GM12878 (cell line): ENCODE data around the gene MS4A7. TPM values are rescaled to one million over a fixed set of nuclear protein-coding genes. Genes with fewer than 3 reads are reported as not detected.

ENCODE experiments used
- ATF7 ChIP-seq: fragments of 450-650 bp; IDR thresholded peaks from 2 replicates; pipeline ENCODE4 v1.6.1; 2016; ENCODE audit warnings: low read depth, mild to moderate bottlenecking
- BHLHE40 ChIP-seq, 2 experiments: fragments of 450-650 bp in 1 of 2; IDR thresholded peaks; 2 replicates each; pipeline ENCODE4 v1.6.1; 2011 to 2017; ENCODE audit warnings: low read depth in 2 of 2, borderline replicate concordance in 1 of 2, improper control_type of control experiment in 1 of 2, low read length in 1 of 2, mild to moderate bottlenecking in 1 of 2
- CBX5 ChIP-seq: sonication (generic); IDR thresholded peaks from 2 replicates; pipeline ENCODE4 v1.6.1; 2016; ENCODE audit warnings: low read depth, moderate library complexity, mild to moderate bottlenecking, inconsistent platforms
- CEBPB ChIP-seq, 2 experiments: fragments of 150-350 bp in 1 of 2; IDR thresholded peaks; 2 replicates each; pipeline ENCODE4 v1.6.1; 2012 to 2014; ENCODE audit warnings: low read depth in 2 of 2, low read length in 2 of 2, borderline replicate concordance in 1 of 2, inconsistent platforms in 1 of 2
- CHD4 ChIP-seq: fragments of 200-600 bp; sonication (generic); IDR thresholded peaks from 2 replicates; pipeline ENCODE4 v1.6.1; 2016; ENCODE audit warnings: mild to moderate bottlenecking
- CREB1 ChIP-seq: IDR thresholded peaks from 2 replicates; pipeline ENCODE4 v1.6.1; 2012; ENCODE audit warnings: low read depth, mild to moderate bottlenecking, inconsistent platforms
- CREM ChIP-seq: IDR thresholded peaks from 2 replicates; pipeline ENCODE4 v1.6.1; 2014; ENCODE audit warnings: antibody characterized with exemption, low read depth
- DPF2 ChIP-seq: fragments of 450-650 bp; IDR thresholded peaks from 2 replicates; pipeline ENCODE4 v1.6.1; 2017; ENCODE audit warnings: mild to moderate bottlenecking
- EZH2 ChIP-seq: IDR thresholded peaks from 2 replicates; pipeline ENCODE4 v1.6.1; 2012; ENCODE audit warnings: low read depth, mild to moderate bottlenecking, control low read depth, inconsistent platforms, low read length, borderline replicate concordance; ENCODE audit not compliant: control insufficient read depth
- GABPA ChIP-seq: IDR thresholded peaks from 2 replicates; pipeline ENCODE4 v1.6.1; 2014; ENCODE audit warnings: antibody characterized with exemption, low read depth, mild to moderate bottlenecking, inconsistent platforms
- HDGF ChIP-seq: fragments of 450-650 bp; IDR thresholded peaks from 2 replicates; pipeline ENCODE4 v1.6.1; 2016; ENCODE audit warnings: antibody characterized with exemption
- KLF5 ChIP-seq: fragments of 450-650 bp; IDR thresholded peaks from 2 replicates; pipeline ENCODE4 v1.6.1; 2014; ENCODE audit warnings: mild to moderate bottlenecking; ENCODE audit not compliant: partially characterized antibody
- MYC ChIP-seq: IDR thresholded peaks from 2 replicates; pipeline ENCODE4 v1.6.1; 2011; ENCODE audit warnings: mild to moderate bottlenecking, low read length, moderate library complexity, inconsistent platforms; ENCODE audit not compliant: insufficient read depth, insufficient replicate concordance, insufficient read length, severe bottlenecking
- NFIC ChIP-seq: IDR thresholded peaks from 2 replicates; pipeline ENCODE4 v1.6.1; 2012; ENCODE audit warnings: low read depth, mild to moderate bottlenecking, inconsistent platforms, low read length, moderate library complexity
- PML ChIP-seq: IDR thresholded peaks from 2 replicates; pipeline ENCODE4 v1.6.1; 2012; ENCODE audit warnings: low read length, inconsistent platforms
- POU2F2 ChIP-seq: IDR thresholded peaks from 3 replicates; pipeline ENCODE4 v1.6.1; 2011; ENCODE audit warnings: low read depth, mild to moderate bottlenecking, low read length, borderline replicate concordance
- RAD51 ChIP-seq: fragments of 450-650 bp; IDR thresholded peaks from 2 replicates; pipeline ENCODE4 v1.6.1; 2016; ENCODE audit warnings: moderate library complexity, mild to moderate bottlenecking, inconsistent platforms
- YY1 ChIP-seq: IDR thresholded peaks from 2 replicates; pipeline ENCODE4 v1.6.1; 2011; ENCODE audit warnings: low read depth, mild to moderate bottlenecking, low read length
- ZNF207 ChIP-seq: fragments of 450-650 bp; IDR thresholded peaks from 2 replicates; pipeline ENCODE4 v1.6.1; 2014; ENCODE audit warnings: antibody characterized with exemption, mild to moderate bottlenecking, borderline replicate concordance
- ZNF217 ChIP-seq: fragments of 450-650 bp; IDR thresholded peaks from 2 replicates; pipeline ENCODE4 v1.6.1; 2017; ENCODE audit warnings: antibody characterized with exemption, mild to moderate bottlenecking
- ZNF24 ChIP-seq: fragments of 450-650 bp; IDR thresholded peaks from 2 replicates; pipeline ENCODE4 v1.6.1; 2017; ENCODE audit warnings: antibody characterized with exemption, mild to moderate bottlenecking
- polyA plus RNA-seq, 11 experiments: library from polyadenylated mRNA; depleted of rRNA in 4 of 11; unstranded in 6 of 11; stranded (reverse) in 5 of 11; fragments of >200 nt; fragmentation: Nextera tagmentation in 4 of 11; fragmentation: Illumina TruSeq in 1 of 11; extraction: Ambion mirVana in 4 of 11; extraction: Trizol in 1 of 11; gene quantifications; 1 replicate in 1 of 11; 2 replicates in 10 of 11; pipeline versions ENCODE4 v1.2.1 to v1.2.3, GENCODE V29; 2011 to 2016; ENCODE audit warnings: inconsistent platforms in 2 of 11, missing spikeins in 2 of 11, low read depth in 1 of 11
- total RNA-seq, 4 experiments: library from RNA; depleted of rRNA in 3 of 4; stranded (reverse); fragments of >200 nt in 3 of 4; fragmentation: Illumina TruSeq in 1 of 4; extraction: Trizol in 1 of 4; gene quantifications; 2 replicates each; pipeline versions ENCODE4 v1.2.1 to v1.2.3, GENCODE V29; 2013 to 2021
- TF ChIP-seq, protein P1 (sequence below): fragments of 450-650 bp; IDR thresholded peaks from 2 replicates; pipeline ENCODE4 v1.6.1; 2017; ENCODE audit warnings: borderline replicate concordance
- TF ChIP-seq, protein P2 (sequence below): IDR thresholded peaks from 2 replicates; pipeline ENCODE4 v1.6.1; 2012; ENCODE audit warnings: low read length, inconsistent platforms
- TF ChIP-seq, protein P3 (sequence below): IDR thresholded peaks from 2 replicates; pipeline ENCODE4 v1.6.1; 2012; ENCODE audit warnings: mild to moderate bottlenecking, low read depth, low read length
- TF ChIP-seq, protein P4 (sequence below): fragments of 150-350 bp; IDR thresholded peaks from 2 replicates; pipeline ENCODE4 v1.6.1; 2014; ENCODE audit warnings: mild to moderate bottlenecking, low read depth, low read length

MS4A7 gene
- total and polyA plus RNA-seq, 10 of the 15 experiments (the other 5 are each of a cell fraction or from before 2014, with no cell fraction given), result 1.7 to 17.0 (median 3.7) TPM

DNA sequence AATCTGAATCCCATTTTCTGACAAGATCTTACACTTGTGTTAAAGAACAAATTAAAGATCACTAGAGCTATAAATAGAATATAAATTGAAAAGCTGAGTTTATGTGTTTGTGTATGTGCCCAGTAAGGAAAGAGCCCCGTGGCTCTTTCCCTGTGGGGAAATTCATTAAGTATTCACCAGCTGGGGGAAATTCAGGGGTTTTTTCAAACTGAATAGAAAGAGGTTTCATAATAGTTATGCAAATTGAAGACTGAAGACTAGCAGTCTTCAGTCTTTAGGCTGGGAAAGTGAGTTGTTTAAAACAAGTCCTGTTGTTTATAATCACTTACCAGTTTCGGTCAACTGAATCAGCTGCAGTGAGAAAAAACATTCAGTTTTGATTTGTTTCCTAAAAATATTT, 11.3 kb upstream of the MS4A7 start (continued):
- TF ChIP-seq EZH2 (no peak), CEBPB (IDR thresholded peaks at IDR 0.05; ENCODE audit: borderline replicate concordance in 1 of 2, low read depth in 2 of 2, low read length in 2 of 2) (no peak), YY1 (no peak), ZNF207 (no peak; the same call in 1 of the 2 replicates), CBX5 (peak; percentile 96), DPF2 (0 out of 2 replicates have a peak, but pooled peaks have one; percentile 24), CHD4 (no peak), HDGF (no peak), KLF5 (peak; percentile 31), GABPA (no peak), ATF7 (peak; percentile 51; the same call in 1 of the 2 replicates), PML (0 out of 2 replicates have a peak, but pooled peaks have one; percentile 46), MYC (no peak), CREM (peak; percentile 17; the same call in 1 of the 2 replicates), BHLHE40 (IDR thresholded peaks at IDR 0.05; ENCODE audit: borderline replicate concordance in 1 of 2, low read depth in 2 of 2, low read length in 1 of 2) (peak; percentile 26 to 71; a peak in 2 of 4 replicates), ZNF217 (peak; percentile 96), NFIC (peak; percentile 85), CREB1 (peak; percentile 30; the same call in 1 of the 2 replicates), ZNF24 (peak; percentile 67; the same call in 1 of the 2 replicates), POU2F2 (peak; percentile 94), RAD51 (peak; percentile 25; the same call in 1 of the 2 replicates)
- TF ChIP-seq, protein P1, sequence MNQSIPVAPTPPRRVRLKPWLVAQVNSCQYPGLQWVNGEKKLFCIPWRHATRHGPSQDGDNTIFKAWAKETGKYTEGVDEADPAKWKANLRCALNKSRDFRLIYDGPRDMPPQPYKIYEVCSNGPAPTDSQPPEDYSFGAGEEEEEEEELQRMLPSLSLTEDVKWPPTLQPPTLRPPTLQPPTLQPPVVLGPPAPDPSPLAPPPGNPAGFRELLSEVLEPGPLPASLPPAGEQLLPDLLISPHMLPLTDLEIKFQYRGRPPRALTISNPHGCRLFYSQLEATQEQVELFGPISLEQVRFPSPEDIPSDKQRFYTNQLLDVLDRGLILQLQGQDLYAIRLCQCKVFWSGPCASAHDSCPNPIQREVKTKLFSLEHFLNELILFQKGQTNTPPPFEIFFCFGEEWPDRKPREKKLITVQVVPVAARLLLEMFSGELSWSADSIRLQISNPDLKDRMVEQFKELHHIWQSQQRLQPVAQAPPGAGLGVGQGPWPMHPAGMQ, result no peak
- TF ChIP-seq, protein P2, sequence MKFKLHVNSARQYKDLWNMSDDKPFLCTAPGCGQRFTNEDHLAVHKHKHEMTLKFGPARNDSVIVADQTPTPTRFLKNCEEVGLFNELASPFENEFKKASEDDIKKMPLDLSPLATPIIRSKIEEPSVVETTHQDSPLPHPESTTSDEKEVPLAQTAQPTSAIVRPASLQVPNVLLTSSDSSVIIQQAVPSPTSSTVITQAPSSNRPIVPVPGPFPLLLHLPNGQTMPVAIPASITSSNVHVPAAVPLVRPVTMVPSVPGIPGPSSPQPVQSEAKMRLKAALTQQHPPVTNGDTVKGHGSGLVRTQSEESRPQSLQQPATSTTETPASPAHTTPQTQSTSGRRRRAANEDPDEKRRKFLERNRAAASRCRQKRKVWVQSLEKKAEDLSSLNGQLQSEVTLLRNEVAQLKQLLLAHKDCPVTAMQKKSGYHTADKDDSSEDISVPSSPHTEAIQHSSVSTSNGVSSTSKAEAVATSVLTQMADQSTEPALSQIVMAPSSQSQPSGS, result peak; percentile 84
- TF ChIP-seq, protein P3, sequence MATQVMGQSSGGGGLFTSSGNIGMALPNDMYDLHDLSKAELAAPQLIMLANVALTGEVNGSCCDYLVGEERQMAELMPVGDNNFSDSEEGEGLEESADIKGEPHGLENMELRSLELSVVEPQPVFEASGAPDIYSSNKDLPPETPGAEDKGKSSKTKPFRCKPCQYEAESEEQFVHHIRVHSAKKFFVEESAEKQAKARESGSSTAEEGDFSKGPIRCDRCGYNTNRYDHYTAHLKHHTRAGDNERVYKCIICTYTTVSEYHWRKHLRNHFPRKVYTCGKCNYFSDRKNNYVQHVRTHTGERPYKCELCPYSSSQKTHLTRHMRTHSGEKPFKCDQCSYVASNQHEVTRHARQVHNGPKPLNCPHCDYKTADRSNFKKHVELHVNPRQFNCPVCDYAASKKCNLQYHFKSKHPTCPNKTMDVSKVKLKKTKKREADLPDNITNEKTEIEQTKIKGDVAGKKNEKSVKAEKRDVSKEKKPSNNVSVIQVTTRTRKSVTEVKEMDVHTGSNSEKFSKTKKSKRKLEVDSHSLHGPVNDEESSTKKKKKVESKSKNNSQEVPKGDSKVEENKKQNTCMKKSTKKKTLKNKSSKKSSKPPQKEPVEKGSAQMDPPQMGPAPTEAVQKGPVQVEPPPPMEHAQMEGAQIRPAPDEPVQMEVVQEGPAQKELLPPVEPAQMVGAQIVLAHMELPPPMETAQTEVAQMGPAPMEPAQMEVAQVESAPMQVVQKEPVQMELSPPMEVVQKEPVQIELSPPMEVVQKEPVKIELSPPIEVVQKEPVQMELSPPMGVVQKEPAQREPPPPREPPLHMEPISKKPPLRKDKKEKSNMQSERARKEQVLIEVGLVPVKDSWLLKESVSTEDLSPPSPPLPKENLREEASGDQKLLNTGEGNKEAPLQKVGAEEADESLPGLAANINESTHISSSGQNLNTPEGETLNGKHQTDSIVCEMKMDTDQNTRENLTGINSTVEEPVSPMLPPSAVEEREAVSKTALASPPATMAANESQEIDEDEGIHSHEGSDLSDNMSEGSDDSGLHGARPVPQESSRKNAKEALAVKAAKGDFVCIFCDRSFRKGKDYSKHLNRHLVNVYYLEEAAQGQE, result no peak
- TF ChIP-seq, protein P4, sequence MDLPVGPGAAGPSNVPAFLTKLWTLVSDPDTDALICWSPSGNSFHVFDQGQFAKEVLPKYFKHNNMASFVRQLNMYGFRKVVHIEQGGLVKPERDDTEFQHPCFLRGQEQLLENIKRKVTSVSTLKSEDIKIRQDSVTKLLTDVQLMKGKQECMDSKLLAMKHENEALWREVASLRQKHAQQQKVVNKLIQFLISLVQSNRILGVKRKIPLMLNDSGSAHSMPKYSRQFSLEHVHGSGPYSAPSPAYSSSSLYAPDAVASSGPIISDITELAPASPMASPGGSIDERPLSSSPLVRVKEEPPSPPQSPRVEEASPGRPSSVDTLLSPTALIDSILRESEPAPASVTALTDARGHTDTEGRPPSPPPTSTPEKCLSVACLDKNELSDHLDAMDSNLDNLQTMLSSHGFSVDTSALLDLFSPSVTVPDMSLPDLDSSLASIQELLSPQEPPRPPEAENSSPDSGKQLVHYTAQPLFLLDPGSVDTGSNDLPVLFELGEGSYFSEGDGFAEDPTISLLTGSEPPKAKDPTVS, result no peak
